SH-SY5Y (cell line): Measurements from ENCODE around the gene ACP3.

Experiments
- GATA2 ChIP-seq: IDR thresholded peaks from 2 replicates; pipeline ENCODE4 v1.6.1; 2011; ENCODE audit warnings: mild to moderate bottlenecking, low read depth, low read length
- GATA3 ChIP-seq: IDR thresholded peaks from 2 replicates; pipeline ENCODE4 v1.6.1; 2011; ENCODE audit warnings: low read depth, mild to moderate bottlenecking, low read length, moderate library complexity

DNA sequence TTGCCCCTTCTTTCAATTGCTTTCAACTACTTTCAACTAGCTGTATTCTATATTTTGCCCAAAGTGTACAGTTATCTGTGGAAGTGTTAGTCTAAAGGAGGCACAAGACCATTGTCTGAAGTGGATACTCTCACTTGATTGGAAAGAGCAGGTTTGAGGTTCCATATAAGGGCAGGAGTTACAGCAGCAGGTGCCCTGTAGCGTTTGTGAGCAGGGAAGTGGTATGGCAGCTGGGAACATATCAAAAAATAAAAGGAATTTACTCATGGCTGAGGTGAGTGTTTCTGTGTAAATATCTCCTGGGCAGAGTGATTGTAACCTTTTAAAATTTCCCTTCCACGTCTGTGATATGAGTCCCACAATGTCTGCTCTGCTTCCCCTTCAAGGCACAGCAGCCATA, 61.6 kb downstream of the ACP3 start:
- no peak for TF ChIP-seq GATA2
- TF ChIP-seq GATA3: no peak
